Thoracic aorta (tissue), 2 donors: ENCODE data around the gene SAMD4A. TPM values are rescaled to one million over a fixed set of nuclear protein-coding genes. Genes with fewer than 3 reads are reported as not detected.
"Not testable (repeated sequence)": the region's sequence is repeated elsewhere in the genome, so short reads cannot be mapped to it uniquely, and the experiment has no call there.

ENCODE experiments used
- ATAC-seq: fragments of 150-250 bp; one replicate; pipeline ENCODE4 v1.8.0; 2017; ENCODE audit warnings: low read depth; ENCODE audit not compliant: insufficient number of reproducible peaks, low FRiP score
- DNase-seq: peaks from one replicate; pipeline ENCODE4 v3.0.0-alpha.2; 2020; ENCODE audit warnings: low spot score
- H3K27ac ChIP-seq, 2 donors: fragments of 200-600 bp; sonication (generic); 1 replicate in 1 of 2; 2 replicates in 1 of 2; pipeline ENCODE4 v1.5.1; 2016; ENCODE audit warnings: mild to moderate bottlenecking in 2 of 2, moderate library complexity in 2 of 2
- H3K27me3 ChIP-seq: fragments of 200-600 bp; sonication (generic); replicated peaks from 2 replicates; pipeline ENCODE4 v1.6.0; 2016; ENCODE audit warnings: mild to moderate bottlenecking; ENCODE audit not compliant: insufficient read depth
- H3K36me3 ChIP-seq: fragments of 200-600 bp; sonication (generic); one replicate; pipeline ENCODE4 v1.5.1; 2016
- H3K4me1 ChIP-seq, 2 donors: fragments of 200-600 bp; sonication (generic); 1 replicate in 1 of 2; 2 replicates in 1 of 2; pipeline versions ENCODE4 v1.5.1 to v1.6.0; 2016; ENCODE audit warnings: low read depth in 2 of 2, mild to moderate bottlenecking in 1 of 2; ENCODE audit not compliant: control insufficient read depth in 1 of 2
- H3K4me3 ChIP-seq: fragments of 200-600 bp; sonication (generic); 2 replicates; pipeline ENCODE4 v1.5.1; 2016; ENCODE audit warnings: mild to moderate bottlenecking
- H3K9me3 ChIP-seq: fragments of 200-600 bp; sonication (generic); 2 replicates; pipeline ENCODE4 v1.5.1; 2016
- CTCF ChIP-seq: fragments of 200-600 bp; sonication (generic); IDR thresholded peaks from one replicate; pipeline ENCODE4 v1.5.1; 2019; ENCODE audit warnings: antibody characterized with exemption
- total RNA-seq, 2 donors: library from RNA; depleted of rRNA; stranded (reverse); fragments of >200 nt; gene quantifications; one replicate each; pipeline versions ENCODE4 v1.1.0 to v1.2.3, GENCODE V29; 2016

SAMD4A gene
- total RNA-seq, 2 donors from 2014 or later: 142 to 172 TPM

GRCh38 chr14:54749727-54750126 lies 182.8 kb downstream of the SAMD4A start:
- H3K4me3 ChIP-seq: no peak overlapping the region
- peaks cover 5 to 44% of the 10 kb centered on the region in 2 donors for H3K4me1 ChIP-seq
- H3K36me3 ChIP-seq: no peaks in the 10 kb centered on the region
- no peaks in the 10 kb centered on the region for H3K27me3 ChIP-seq
- peak overlapping the region in 1 of 2 donors; percentile 4 for H3K27ac ChIP-seq
- H3K9me3 ChIP-seq: no peaks in the 10 kb centered on the region
- TF ChIP-seq CTCF: no peak
- no peak for ATAC-seq
- DNase-seq: no peak

- peaks cover 0 to 20% of the 10 kb centered on the region in 2 donors for H3K4me1 ChIP-seq
- not testable (repeated sequence) for DNase-seq, H3K4me3 ChIP-seq, H3K36me3 ChIP-seq, H3K9me3 ChIP-seq, H3K27ac ChIP-seq, H3K27me3 ChIP-seq, ATAC-seq
These were observed 185.7 kb downstream of the SAMD4A start for GRCh38 chr14:54752611-54753010.

GRCh38 chr14:54753396-54753795 lies 186.5 kb downstream of the SAMD4A start:
- peaks cover 0 to 28% of the 10 kb centered on the region in 2 donors for H3K4me1 ChIP-seq
- H3K36me3 ChIP-seq, H3K27me3 ChIP-seq, DNase-seq, H3K27ac ChIP-seq, ATAC-seq, H3K4me3 ChIP-seq, H3K9me3 ChIP-seq: not testable (repeated sequence)

- DNase-seq: no peak
- peaks cover 0 to 28% of the 10 kb centered on the region in 2 donors for H3K4me1 ChIP-seq
- H3K27ac ChIP-seq: no peak overlapping the region
- H3K27me3 ChIP-seq: no peaks in the 10 kb centered on the region
- H3K9me3 ChIP-seq: no peaks in the 10 kb centered on the region
- H3K4me3 ChIP-seq: no peak overlapping the region
- no peak for ATAC-seq
- TF ChIP-seq CTCF: no peak
- peaks cover 1% of the 10 kb centered on the region for H3K36me3 ChIP-seq
These were observed 187.2 kb downstream of the SAMD4A start for GRCh38 chr14:54754116-54754622.

- H3K36me3 ChIP-seq: peaks cover 6% of the 10 kb centered on the region
- peaks cover 0 to 28% of the 10 kb centered on the region in 2 donors for H3K4me1 ChIP-seq
- no peak for TF ChIP-seq CTCF
- H3K27me3 ChIP-seq: no peaks in the 10 kb centered on the region
- no peak for DNase-seq
- H3K27ac ChIP-seq: no peak overlapping the region
- H3K9me3 ChIP-seq: no peaks in the 10 kb centered on the region
- H3K4me3 ChIP-seq: no peak overlapping the region
- no peak for ATAC-seq
These were observed 187.9 kb downstream of the SAMD4A start for GRCh38 chr14:54754623-54755386.

- H3K4me1 ChIP-seq: peaks cover 5 to 36% of the 10 kb centered on the region in 2 donors
- TF ChIP-seq CTCF: no peak
- H3K4me3 ChIP-seq: no peak overlapping the region
- DNase-seq (no peak), ATAC-seq (no peak)
- H3K36me3 ChIP-seq: peaks cover 25% of the 10 kb centered on the region
- H3K9me3 ChIP-seq: no peaks in the 10 kb centered on the region
- no peaks in the 10 kb centered on the region for H3K27me3 ChIP-seq
- no peak overlapping the region for H3K27ac ChIP-seq
These were observed 189.9 kb downstream of the SAMD4A start for GRCh38 chr14:54756656-54757392.
